Erythroblast (primary cell): Measurements from ENCODE around the gene AUTS2.

ENCODE experiments used
- GATA1 ChIP-seq: IDR thresholded peaks from 2 replicates; pipeline ENCODE4 v1.6.1; 2011; ENCODE audit warnings: low read depth, mild to moderate bottlenecking, control low read depth, low read length, moderate library complexity
- POLR2A ChIP-seq: IDR thresholded peaks from 2 replicates; pipeline ENCODE4 v1.6.1; 2011; ENCODE audit warnings: mild to moderate bottlenecking, low read length

DNA sequence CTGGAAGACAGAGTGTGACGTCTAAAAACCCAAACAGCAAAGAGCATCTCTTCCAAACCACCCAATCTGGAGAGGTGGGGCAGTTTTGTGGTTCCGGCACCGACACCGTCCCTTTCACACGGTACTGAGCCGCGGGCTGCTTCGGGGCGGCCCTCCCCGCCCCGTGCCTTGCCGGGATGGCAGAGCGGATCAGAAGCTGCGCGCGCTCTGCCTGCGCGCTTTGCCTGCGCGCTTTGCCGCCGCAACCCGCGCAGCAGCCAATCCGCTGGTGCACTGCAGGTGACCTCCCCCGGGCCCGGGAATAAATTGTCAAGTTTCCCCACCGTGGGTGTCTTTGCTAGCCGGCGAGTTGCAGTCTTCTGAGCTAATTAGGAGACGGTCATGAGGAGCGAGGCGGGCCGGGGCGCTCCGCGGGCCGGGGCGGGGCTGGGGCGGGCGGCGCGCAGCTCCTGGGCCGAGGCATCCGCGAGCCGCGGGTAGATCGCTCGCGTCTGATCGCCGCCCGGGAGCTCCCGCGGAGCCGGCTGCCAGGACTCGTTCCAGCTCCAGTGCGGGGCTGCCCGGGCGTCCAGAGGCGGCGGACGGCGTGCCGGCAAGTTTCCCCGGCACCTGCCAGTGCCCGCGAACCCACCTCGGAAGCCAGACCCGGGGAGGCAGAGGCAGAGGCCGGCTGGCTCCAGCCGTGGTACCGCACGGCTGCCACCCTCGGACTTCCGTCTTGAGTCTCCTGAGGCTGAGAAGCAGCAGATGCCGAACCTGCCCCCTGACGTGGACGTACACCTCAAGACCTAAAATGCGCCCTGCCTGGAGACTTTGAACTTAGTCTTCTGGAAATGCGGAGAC lies 997.7 kb downstream of the AUTS2 start:
- no peak for TF ChIP-seq POLR2A
- TF ChIP-seq GATA1, result no peak
